Coronary artery (tissue), 2 donors: Measurements from ENCODE around the gene INS.

ENCODE experiments used
- DNase-seq: peaks from one replicate; pipeline ENCODE4 v3.0.0-alpha.2; 2017; ENCODE audit warnings: low spot score
- H3K27ac ChIP-seq, 2 donors: fragments of 200-600 bp; sonication (generic); one replicate each; pipeline ENCODE4 v1.5.1; 2016 to 2019
- H3K4me3 ChIP-seq: fragments of 200-600 bp; sonication (generic); 2 replicates; pipeline ENCODE4 v1.5.1; 2016; ENCODE audit warnings: mild to moderate bottlenecking, moderate library complexity
- CTCF ChIP-seq: fragments of 200-600 bp; sonication (generic); IDR thresholded peaks from one replicate; pipeline ENCODE4 v1.5.1; 2019; ENCODE audit warnings: antibody characterized with exemption

Gene INS

GRCh38 chr11:2155511-2155910, 5.5 kb downstream of the INS start:
- Histone ChIP-seq H3K27ac (no peak overlapping the region), H3K4me3 (no peak overlapping the region)
- TF ChIP-seq CTCF = no peak
- no peak for DNase-seq

GRCh38 chr11:2154889-2155288, 6.1 kb downstream of the INS start:
- Histone ChIP-seq H3K4me3 (no peak overlapping the region), H3K27ac (no peak overlapping the region)
- DNase-seq = no peak
- TF ChIP-seq CTCF = no peak

- no peak for TF ChIP-seq CTCF
- no peak for DNase-seq
- H3K27ac ChIP-seq = no peak overlapping the region
- H3K4me3 ChIP-seq = no peak overlapping the region
These were observed 6.8 kb downstream of the INS start for GRCh38 chr11:2154195-2154585.

GRCh38 chr11:2153581-2154194, 7.3 kb downstream of the INS start:
- no peak overlapping the region for H3K27ac ChIP-seq
- no peak for TF ChIP-seq CTCF
- H3K4me3 ChIP-seq = no peak overlapping the region
- DNase-seq = no peak

- Histone ChIP-seq H3K4me3 (no peak overlapping the region), H3K27ac (no peak overlapping the region)
- DNase-seq = no peak
- peak; percentile 78 for TF ChIP-seq CTCF
These were observed 9.3 kb downstream of the INS start for GRCh38 chr11:2151500-2152257.

- no peak for TF ChIP-seq CTCF
- Histone ChIP-seq H3K27ac (no peak overlapping the region), H3K4me3 (no peak overlapping the region)
- no peak for DNase-seq
These were observed 10.9 kb downstream of the INS start for GRCh38 chr11:2149864-2150847.
